SK-N-SH (cell line): ENCODE measurements around the gene DDX52. TPM values are rescaled to one million over a fixed set of nuclear protein-coding genes. Genes with fewer than 3 reads are reported as not detected.

Experiments used
- CTCF ChIA-PET: fragments of 300-600, 350-600 bp; formaldehyde crosslinking; extraction: SDS; loops from one replicate; lab custom pipeline; 2021; lab: Yijun Ruan, JAX
- POLR2A ChIA-PET: fragments of 350-600 bp; sonication (Branson Sonifier 250); formaldehyde crosslinking; extraction: SDS; loops from one replicate; lab custom pipeline; 2020; ENCODE audit warnings: antibody characterized with exemption, inconsistent platforms; lab: Yijun Ruan, JAX
- DNase-seq: peaks from one replicate; pipeline ENCODE4 v3.0.0; 2012
- H2AFZ ChIP-seq: fragments of 200-600 bp; sonication (generic); 2 replicates; pipeline ENCODE4 v1.8.1; 2016; ENCODE audit warnings: antibody characterized with exemption, mild to moderate bottlenecking, low read depth
- H3F3A ChIP-seq: fragments of 200-600 bp; sonication (generic); replicated peaks from 2 replicates; pipeline ENCODE3; 2016; ENCODE audit warnings: antibody characterized with exemption, mild to moderate bottlenecking; ENCODE audit not compliant: insufficient read depth
- H3K27ac ChIP-seq, 2 experiments: fragments of 200-500 bp in 1 of 2; fragments of 200-600 bp in 1 of 2; sonication (Bioruptor generic) in 1 of 2; sonication (generic), shearing (Covaris generic) in 1 of 2; 2 replicates each; pipeline versions ENCODE4 v1.5.1 to v1.6.1; 2014 to 2016; ENCODE audit warnings: low read depth in 2 of 2, inconsistent platforms in 1 of 2, low read length in 1 of 2, mild to moderate bottlenecking in 1 of 2, mixed read lengths in 1 of 2
- H3K27me3 ChIP-seq: fragments of 200-600 bp; sonication (generic), shearing (Covaris generic); 2 replicates; pipeline ENCODE4 v1.6.1; 2016; ENCODE audit warnings: mixed run types; ENCODE audit not compliant: insufficient read depth
- H3K36me3 ChIP-seq, 2 experiments: fragments of 200-500 bp in 1 of 2; fragments of 200-600 bp in 1 of 2; sonication (Bioruptor generic) in 1 of 2; sonication (generic) in 1 of 2; replicated peaks in 1 of 2; 2 replicates each; pipeline versions ENCODE3 to v1.5.1; 2014 to 2016; ENCODE audit warnings: low read length in 1 of 2, mild to moderate bottlenecking in 1 of 2; ENCODE audit not compliant: insufficient read depth in 2 of 2, control insufficient read depth in 1 of 2
- H3K4me1 ChIP-seq, 2 experiments: fragments of 200-500 bp in 1 of 2; fragments of 200-600 bp in 1 of 2; sonication (Bioruptor generic) in 1 of 2; sonication (generic), shearing (Covaris generic) in 1 of 2; 2 replicates each; pipeline versions ENCODE4 v1.5.1 to v1.6.1; 2014 to 2016; ENCODE audit warnings: low read depth in 1 of 2, low read length in 1 of 2, mixed run types in 1 of 2; ENCODE audit not compliant: insufficient read depth in 2 of 2, control insufficient read depth in 1 of 2
- H3K4me2 ChIP-seq: fragments of 200-600 bp; sonication (generic), shearing (Covaris generic); 2 replicates; pipeline ENCODE4 v1.6.1; 2017; ENCODE audit warnings: mixed run types
- H3K4me3 ChIP-seq, 2 experiments: fragments of 200-500 bp in 1 of 2; fragments of 200-600 bp in 1 of 2; sonication (Bioruptor generic) in 1 of 2; sonication (generic), shearing (Covaris generic) in 1 of 2; 2 replicates each; pipeline versions ENCODE4 v1.5.1 to v1.8.1; 2014 to 2016; ENCODE audit warnings: low read depth in 2 of 2, inconsistent platforms in 1 of 2, low read length in 1 of 2, mild to moderate bottlenecking in 1 of 2, mixed read lengths in 1 of 2, moderate library complexity in 1 of 2
- H3K79me2 ChIP-seq: fragments of 200-600 bp; sonication (generic); 2 replicates; pipeline ENCODE4 v1.8.1; 2017; ENCODE audit warnings: mild to moderate bottlenecking; ENCODE audit not compliant: insufficient read depth
- H3K9ac ChIP-seq: fragments of 200-600 bp; sonication (generic); 2 replicates; pipeline ENCODE4 v1.6.1; 2017; ENCODE audit warnings: mixed run types
- H3K9me2 ChIP-seq: fragments of 200-600 bp; sonication (generic); 2 replicates; pipeline ENCODE4 v1.6.1; 2017; ENCODE audit warnings: mixed run types
- H3K9me3 ChIP-seq: fragments of 200-600 bp; sonication (generic); 2 replicates; pipeline ENCODE4 v1.6.1; 2017; ENCODE audit warnings: mixed run types, mild to moderate bottlenecking, moderate library complexity
- H4K20me1 ChIP-seq: fragments of 200-600 bp; sonication (generic); 2 replicates; pipeline ENCODE4 v1.6.1; 2017; ENCODE audit warnings: mild to moderate bottlenecking, mixed run types; ENCODE audit not compliant: insufficient read depth
- ELF1 ChIP-seq: IDR thresholded peaks from 2 replicates; pipeline ENCODE4 v1.4.0; 2012
- EP300 ChIP-seq, 2 experiments: IDR thresholded peaks; 2 replicates each; pipeline versions ENCODE4 v1.4.0 to v1.6.1; 2012; ENCODE audit warnings: borderline replicate concordance in 1 of 2, low read depth in 1 of 2, low read length in 1 of 2
- EZH2phosphoT487 ChIP-seq: fragments of 200-600 bp; sonication (generic); IDR thresholded peaks from 2 replicates; pipeline ENCODE4 v1.6.1; 2017; ENCODE audit warnings: low read depth, mixed run types, mild to moderate bottlenecking, antibody characterized with exemption, moderate library complexity, borderline replicate concordance
- FOXJ3 ChIP-seq: sonication (generic); formaldehyde crosslinking; IDR thresholded peaks from 2 replicates; pipeline ENCODE4 v1.5.1; 2020; ENCODE audit warnings: mild to moderate bottlenecking, missing genetic modification reagents
- JUND ChIP-seq: IDR thresholded peaks from 2 replicates; pipeline ENCODE4 v1.4.0; 2012
- MXI1 ChIP-seq: IDR thresholded peaks from 2 replicates; pipeline ENCODE4 v1.6.1; 2012; ENCODE audit warnings: mild to moderate bottlenecking, low read depth, low read length, improper control_type of control experiment
- NRF1 ChIP-seq: IDR thresholded peaks from 2 replicates; pipeline ENCODE4 v1.6.1; 2012; ENCODE audit warnings: low read depth, mild to moderate bottlenecking, low read length
- POLR2AphosphoS5 ChIP-seq: IDR thresholded peaks from 2 replicates; pipeline ENCODE4 v1.6.1; 2012; ENCODE audit warnings: low read depth, low read length
- RAD21 ChIP-seq: IDR thresholded peaks from 2 replicates; pipeline ENCODE4 v1.6.1; 2012; ENCODE audit warnings: mild to moderate bottlenecking, low read length
- RCOR1 ChIP-seq: fragments of 150-350 bp; IDR thresholded peaks from 2 replicates; pipeline ENCODE4 v1.6.1; 2017; ENCODE audit warnings: antibody characterized with exemption, low read length
- RFX5 ChIP-seq: IDR thresholded peaks from 2 replicates; pipeline ENCODE4 v1.6.1; 2012; ENCODE audit warnings: mild to moderate bottlenecking, improper control_type of control experiment, low read length
- RXRA ChIP-seq: IDR thresholded peaks from 2 replicates; pipeline ENCODE4 v1.4.0; 2012; ENCODE audit warnings: low read depth, mild to moderate bottlenecking, borderline replicate concordance
- SIN3A ChIP-seq: IDR thresholded peaks from 2 replicates; pipeline ENCODE4 v1.6.1; 2012; ENCODE audit warnings: low read depth, mild to moderate bottlenecking, low read length, moderate library complexity, borderline replicate concordance
- SMC3 ChIP-seq: IDR thresholded peaks from 2 replicates; pipeline ENCODE4 v1.6.1; 2012; ENCODE audit warnings: low read depth, low read length, improper control_type of control experiment
- TCF12 ChIP-seq: IDR thresholded peaks from 2 replicates; pipeline ENCODE4 v1.4.0; 2012
- USF1 ChIP-seq: IDR thresholded peaks from 2 replicates; pipeline ENCODE4 v1.4.0; 2012; ENCODE audit warnings: low read depth, borderline replicate concordance
- YY1 ChIP-seq: IDR thresholded peaks from 2 replicates; pipeline ENCODE4 v1.4.0; 2012; ENCODE audit warnings: low read depth, mild to moderate bottlenecking
- WGBS: methylation state at CpG from one replicate; pipeline ENCODE4 v1.1.6; 2017; ENCODE audit warnings: low lambda C conversion rate; 5-methylcytosine and 5-hydroxymethylcytosine counted together
- polyA plus RNA-seq, 3 experiments: library from polyadenylated mRNA; depleted of rRNA; stranded (reverse); fragments of >200 nt; gene quantifications; 2 replicates each; pipeline ENCODE4 v1.2.3, GENCODE V29; 2012
- TF ChIP-seq, protein P1 (sequence below): IDR thresholded peaks from 2 replicates; pipeline ENCODE4; 2012
- TF ChIP-seq, protein P2 (sequence below): fragments of 150-350 bp; IDR thresholded peaks from 2 replicates; pipeline ENCODE4 v1.6.1; 2017; ENCODE audit warnings: antibody characterized with exemption, low read length, low read depth, borderline replicate concordance

DDX52 gene
- polyA plus RNA-seq, 1 of the 3 experiments (the other 2 are of a cell fraction) = 7.3 TPM

DNA sequence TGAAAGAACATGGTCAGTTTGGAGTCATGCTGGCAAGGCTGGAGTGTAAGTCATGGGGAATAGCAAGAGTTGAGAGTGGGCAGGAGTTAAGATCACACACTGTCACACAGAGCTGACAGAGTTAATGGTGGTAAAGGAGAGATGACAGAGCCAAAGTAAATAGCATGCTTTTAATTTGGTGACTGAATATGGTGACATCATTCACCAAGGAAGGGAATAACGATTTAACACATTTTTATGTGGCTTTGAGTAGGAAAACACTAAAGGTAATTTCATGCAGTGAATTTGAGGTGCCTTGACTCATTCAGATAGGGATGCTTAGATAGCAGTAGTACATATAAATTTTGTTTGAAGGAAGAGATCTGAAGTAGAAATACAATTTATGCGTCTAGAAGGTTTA is 76.1 kb downstream of the DDX52 start:
- no peaks in the 10 kb centered on the region; a peak in 1 of 4 replicates for H3K4me1 ChIP-seq
- CTCF ChIA-PET = interaction anchor here (4.1 kb wide), 1 partner anchor 40 kb away, joined by 44 read pairs; no protein-coding TSS in a partner anchor
- peaks cover 7% of the 10 kb centered on the region for H3F3A ChIP-seq
- no peak overlapping the region for H3K4me3 ChIP-seq
- POLR2A ChIA-PET = no interaction called here
- no peak overlapping the region for H3K9ac ChIP-seq
- no peak overlapping the region for H2AFZ ChIP-seq
- TF ChIP-seq, protein P1, sequence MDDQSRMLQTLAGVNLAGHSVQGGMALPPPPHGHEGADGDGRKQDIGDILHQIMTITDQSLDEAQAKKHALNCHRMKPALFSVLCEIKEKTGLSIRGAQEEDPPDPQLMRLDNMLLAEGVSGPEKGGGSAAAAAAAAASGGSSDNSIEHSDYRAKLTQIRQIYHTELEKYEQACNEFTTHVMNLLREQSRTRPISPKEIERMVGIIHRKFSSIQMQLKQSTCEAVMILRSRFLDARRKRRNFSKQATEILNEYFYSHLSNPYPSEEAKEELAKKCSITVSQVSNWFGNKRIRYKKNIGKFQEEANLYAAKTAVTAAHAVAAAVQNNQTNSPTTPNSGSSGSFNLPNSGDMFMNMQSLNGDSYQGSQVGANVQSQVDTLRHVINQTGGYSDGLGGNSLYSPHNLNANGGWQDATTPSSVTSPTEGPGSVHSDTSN = no peak
- TF ChIP-seq, protein P2, sequence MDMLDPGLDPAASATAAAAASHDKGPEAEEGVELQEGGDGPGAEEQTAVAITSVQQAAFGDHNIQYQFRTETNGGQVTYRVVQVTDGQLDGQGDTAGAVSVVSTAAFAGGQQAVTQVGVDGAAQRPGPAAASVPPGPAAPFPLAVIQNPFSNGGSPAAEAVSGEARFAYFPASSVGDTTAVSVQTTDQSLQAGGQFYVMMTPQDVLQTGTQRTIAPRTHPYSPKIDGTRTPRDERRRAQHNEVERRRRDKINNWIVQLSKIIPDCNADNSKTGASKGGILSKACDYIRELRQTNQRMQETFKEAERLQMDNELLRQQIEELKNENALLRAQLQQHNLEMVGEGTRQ = no peak
- no peak for TF ChIP-seq EZH2phosphoT487
- TF ChIP-seq RXRA = no peak
- no peak for TF ChIP-seq USF1
- no peak for TF ChIP-seq EP300 (IDR thresholded peaks at IDR 0.05; ENCODE audit: borderline replicate concordance in 1 of 2, low read depth in 1 of 2, low read length in 1 of 2)
- TF ChIP-seq ELF1 = no peak
- no peak for TF ChIP-seq RFX5
- TF ChIP-seq TCF12 = no peak
- TF ChIP-seq FOXJ3 (CRISPR knock-in tag) = no peak
- TF ChIP-seq RCOR1 = no peak
- TF ChIP-seq MXI1 = no peak
- no peak for TF ChIP-seq JUND
- TF ChIP-seq NRF1 = no peak
- TF ChIP-seq SMC3 = no peak
- TF ChIP-seq SIN3A = no peak
- no peaks in the 10 kb centered on the region for H3K9me3 ChIP-seq
- H4K20me1 ChIP-seq = no peaks in the 10 kb centered on the region; the same call in 1 of the 2 replicates
- no peaks in the 10 kb centered on the region; the same call in 1 of the 2 replicates for H3K79me2 ChIP-seq
- H3K4me2 ChIP-seq = no peak overlapping the region
- H3K9me2 ChIP-seq = no peaks in the 10 kb centered on the region
- WGBS = 80% methylated on average over 2 of the region's 2 CpGs
- H3K27me3 ChIP-seq = no peaks in the 10 kb centered on the region
- no peak for DNase-seq
- peaks cover 43 to 69% of the 10 kb centered on the region in 2 experiments for H3K36me3 ChIP-seq
- no peak overlapping the region for H3K27ac ChIP-seq

- Histone ChIP-seq H2AFZ (no peak overlapping the region), H3K9me2 (no peaks in the 10 kb centered on the region), H3K4me1 (no peaks in the 10 kb centered on the region; a peak in 1 of 4 replicates), H3K9ac (no peak overlapping the region), H3K4me3 (no peak overlapping the region), H3K4me2 (no peak overlapping the region), H3K27ac (no peak overlapping the region), H3K36me3 (peaks cover 36 to 69% of the 10 kb centered on the region in 2 experiments), H3K27me3 (no peaks in the 10 kb centered on the region), H3K9me3 (no peaks in the 10 kb centered on the region), H3K79me2 (no peaks in the 10 kb centered on the region; the same call in 1 of the 2 replicates), H3F3A (no peaks in the 10 kb centered on the region), H4K20me1 (no peaks in the 10 kb centered on the region; the same call in 1 of the 2 replicates)
- WGBS = 98% methylated on average over 3 of the region's 3 CpGs
- TF ChIP-seq RAD21 = no peak
- TF ChIP-seq, protein P2 = no peak
- no peak for TF ChIP-seq RCOR1
- TF ChIP-seq POLR2AphosphoS5 = no peak
- no peak for TF ChIP-seq SMC3
- TF ChIP-seq, protein P1 = no peak
- TF ChIP-seq YY1 = no peak
- TF ChIP-seq TCF12 = no peak
- POLR2A ChIA-PET = no interaction called here
- no peak for DNase-seq
- CTCF ChIA-PET = no interaction called here
These were observed 79.0 kb downstream of the DDX52 start for GRCh38 chr17:37564252-37564651.
